Measurements from ENCODE around the gene CD2AP. TPM values are rescaled to one million over a fixed set of nuclear protein-coding genes. Genes with fewer than 3 reads are reported as not detected.
A peak's percentile ranks its signal among the peaks of the same experiment; 100 is the strongest.

The CD2AP gene
- total and polyA plus RNA-seq, 2 of the 8 experiments (the other 6 are each of a cell fraction or from before 2014, with no cell fraction given): 8.6 to 75.6 TPM

DNA sequence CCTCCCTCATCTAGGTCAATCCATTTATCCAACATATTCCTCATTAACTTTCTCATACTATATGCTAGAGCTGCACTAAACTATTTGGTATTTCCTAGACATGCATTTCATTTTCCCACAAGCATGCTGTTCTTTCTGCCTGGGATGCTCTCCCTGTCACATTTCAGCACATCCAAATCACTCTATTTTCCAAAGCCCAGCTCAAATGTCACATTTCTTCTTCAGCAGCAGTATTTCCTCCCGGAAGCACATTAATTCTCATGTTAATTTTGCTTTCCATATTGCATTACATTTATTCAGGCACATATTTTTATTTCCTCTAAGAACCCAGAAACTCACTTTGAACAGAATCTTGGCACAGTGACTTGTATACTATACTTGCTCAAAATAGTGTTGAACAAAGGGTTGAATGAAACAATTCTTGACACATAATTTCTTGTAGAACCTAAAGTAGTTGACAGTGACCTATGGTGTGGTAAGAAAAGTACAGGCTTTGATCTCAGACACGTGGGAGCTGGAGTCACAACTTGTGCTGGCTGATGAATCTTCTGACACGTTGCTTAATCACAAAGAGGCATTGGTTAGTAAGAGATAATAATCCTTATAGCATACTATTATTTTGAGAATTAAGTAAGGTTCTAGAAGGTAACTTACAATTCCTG is 30.8 kb upstream of the CD2AP start:
- Histone ChIP-seq H2BK12ac (ENCODE audit: low read depth, low read length) (no peak overlapping the region), H3K4ac (replicated peaks; ENCODE audit: insufficient read length, low read depth, low read length) (no peak overlapping the region), H3K4me3 (ENCODE audit: extremely low read depth in 1 of 4, insufficient read depth in 2 of 4, low read depth in 3 of 4, low read length in 4 of 4) (no peak overlapping the region), H3K23me2 (ENCODE audit: low read depth, low read length) (no peaks in the 10 kb centered on the region), H4K5ac (ENCODE audit: insufficient read length, low read depth, low read length) (no peak overlapping the region), H3K79me2 (ENCODE audit: control insufficient read depth in 1 of 2, insufficient read depth in 2 of 2, low read length in 2 of 2) (no peaks in the 10 kb centered on the region), H3K79me1 (ENCODE audit: low read depth, low read length) (no peaks in the 10 kb centered on the region), H3K9me3 (ENCODE audit: insufficient read depth in 2 of 2, low read depth in 1 of 2, low read length in 1 of 2) (peaks cover 0 to 9% of the 10 kb centered on the region in 2 experiments; a peak in 1 of 4 replicates), H3K18ac (ENCODE audit: extremely low read depth, low read length) (no peak overlapping the region), H2BK120ac (replicated peaks; ENCODE audit: low read depth, low read length) (no peak overlapping the region), H3K27me3 (replicated peaks in 1 of 4; ENCODE audit: control insufficient read depth in 3 of 4, extremely low read depth in 1 of 4, insufficient read depth in 3 of 4, low read length in 3 of 4) (no peaks in the 10 kb centered on the region), H3K23ac (ENCODE audit: insufficient read length) (no peak overlapping the region), H3K56ac (replicated peaks; ENCODE audit: insufficient read length, low read depth, low read length) (no peak overlapping the region), H2BK20ac (ENCODE audit: low read length) (no peak overlapping the region), H2BK15ac (ENCODE audit: low read length) (no peak overlapping the region), H2AFZ (ENCODE audit: low read length) (0 out of 2 replicates have a peak overlapping the region, but pooled peaks have one; percentile 18), H2BK5ac (ENCODE audit: low read depth, low read length) (no peak overlapping the region), H3K27ac (ENCODE audit: low read depth, low read length) (no peak overlapping the region), H3K36me3 (ENCODE audit: control insufficient read depth in 2 of 4, insufficient read depth in 4 of 4, low read length in 3 of 4) (no peaks in the 10 kb centered on the region; a peak in 1 of 8 replicates), H4K91ac (replicated peaks; ENCODE audit: insufficient read length, low read length) (no peak overlapping the region), H3K4me2 (ENCODE audit: insufficient read depth in 1 of 2, low read depth in 2 of 2, low read length in 2 of 2) (no peak overlapping the region), H4K20me1 (replicated peaks in 1 of 2; ENCODE audit: control insufficient read depth in 1 of 2, insufficient read depth in 2 of 2, low read length in 2 of 2) (no peaks in the 10 kb centered on the region), H3K9ac (replicated peaks in 1 of 4; ENCODE audit: extremely low read depth in 1 of 4, low read depth in 3 of 4, low read length in 3 of 4) (no peak overlapping the region), H4K8ac (ENCODE audit: extremely low read depth, insufficient read depth, low read length) (no peak overlapping the region), H3K14ac (ENCODE audit: insufficient read length) (no peak overlapping the region), H3K4me1 (replicated peaks in 1 of 4; ENCODE audit: control insufficient read depth in 3 of 4, insufficient read depth in 4 of 4, low read length in 3 of 4) (no peaks in the 10 kb centered on the region; a peak in 1 of 7 replicates), H2AK5ac (ENCODE audit: low read depth, low read length) (no peak overlapping the region)
- TF ChIP-seq TEAD4 (IDR thresholded peaks at IDR 0.05; ENCODE audit: low read depth, low read length): no peak
- no peak for TF ChIP-seq ZNF274 (IDR thresholded peaks at IDR 0.05; ENCODE audit: borderline replicate concordance, extremely low read depth, low read length)
- TF ChIP-seq PHF8 (conservative IDR thresholded peaks at IDR 0.05; ENCODE audit: low read depth, low read length): no peak
- ChIA-PET CTCF (ENCODE audit: partially characterized antibody) (no interaction called here), POLR2A (ENCODE audit: partially characterized antibody) (interaction anchor here (2.2 kb wide), 1 partner anchor 31 kb away, joined by 6 read pairs; the partner anchor contains the start of gene CD2AP)
- DNase-seq (ENCODE audit: low read depth in 1 of 2, low spot score in 2 of 2) (no peak), FAIRE-seq (no peak)
- WGBS, 2 experiments (ENCODE audit: extremely low coverage in 1 of 2, insufficient coverage in 1 of 2, insufficient read length in 1 of 2, insufficient replicate concordance in 2 of 2, low coverage in 1 of 2, low lambda C conversion rate in 2 of 2, missing lambda C conversion rate in 1 of 2): 79% methylated on average over 3 of the region's 3 CpGs; no CpG with 5 or more reads in 1 of the 2 experiments
